Neural progenitor cell (in vitro differentiated cells): ENCODE results near the gene RPH3AL. TPM values are rescaled to one million over a fixed set of nuclear protein-coding genes. Genes with fewer than 3 reads are reported as not detected.

ENCODE experiments used
- DNase-seq: peaks from one replicate; pipeline ENCODE4 v3.0.0-alpha.2; 2016; ENCODE audit warnings: low spot score
- H2AFZ ChIP-seq: fragments of 200-600 bp; sonication (generic); replicated peaks from 2 replicates; pipeline ENCODE4 v1.6.1; 2016; ENCODE audit warnings: antibody characterized with exemption
- H3F3A ChIP-seq: fragments of 200-600 bp; sonication (generic); 2 replicates; pipeline ENCODE4 v1.6.1; 2016; ENCODE audit warnings: antibody characterized with exemption, low read depth
- H3K27ac ChIP-seq: fragments of 200-600 bp; sonication (generic); 2 replicates; pipeline ENCODE4 v1.5.1; 2016; ENCODE audit warnings: mild to moderate bottlenecking
- H3K27me3 ChIP-seq: fragments of 200-600 bp; sonication (generic); 2 replicates; pipeline ENCODE4 v1.6.1; 2016; ENCODE audit warnings: mild to moderate bottlenecking, moderate library complexity
- H3K36me3 ChIP-seq: fragments of 200-600 bp; sonication (generic); 2 replicates; pipeline ENCODE4 v1.5.1; 2016
- H3K4me1 ChIP-seq: fragments of 200-600 bp; sonication (generic); 2 replicates; pipeline ENCODE4 v1.6.1; 2016; ENCODE audit warnings: mixed run types
- H3K4me2 ChIP-seq: fragments of 200-600 bp; sonication (generic); 2 replicates; pipeline ENCODE4 v1.6.1; 2016
- H3K4me3 ChIP-seq: fragments of 200-600 bp; sonication (generic); 2 replicates; pipeline ENCODE4 v1.5.1; 2016
- H3K79me2 ChIP-seq: fragments of 200-600 bp; sonication (generic); 2 replicates; pipeline ENCODE4 v1.6.1; 2016; ENCODE audit warnings: low read depth
- H3K9ac ChIP-seq: fragments of 200-600 bp; sonication (generic); 2 replicates; pipeline ENCODE4 v1.6.1; 2016
- H3K9me3 ChIP-seq: fragments of 200-600 bp; sonication (generic); 2 replicates; pipeline ENCODE4 v1.5.1; 2016; ENCODE audit warnings: low read depth
- H4K20me1 ChIP-seq: fragments of 200-600 bp; sonication (generic); 2 replicates; pipeline ENCODE4 v1.6.1; 2016; ENCODE audit warnings: low read depth
- H3K27ac Mint-ChIP-seq: 3 replicates; pipeline ENCODE4 v1.8.0; 2021; ENCODE audit warnings: mixed read lengths
- H3K27me3 Mint-ChIP-seq: 2 replicates; pipeline ENCODE4 v1.8.0; 2022; ENCODE audit warnings: low read depth, mild to moderate bottlenecking, inconsistent platforms, moderate library complexity, mixed read lengths; ENCODE audit not compliant: insufficient read depth
- H3K36me3 Mint-ChIP-seq: 3 replicates; pipeline ENCODE4 v1.8.0; 2021; ENCODE audit warnings: mixed read lengths
- H3K4me1 Mint-ChIP-seq: 3 replicates; pipeline ENCODE4 v1.8.0; 2021; ENCODE audit warnings: mixed read lengths
- H3K4me3 Mint-ChIP-seq: 3 replicates; pipeline ENCODE4 v1.8.0; 2021; ENCODE audit warnings: mild to moderate bottlenecking, moderate library complexity, mixed read lengths
- H3K9me3 Mint-ChIP-seq: 3 replicates; pipeline ENCODE4 v1.8.0; 2020; ENCODE audit warnings: mixed read lengths
- CTCF ChIP-seq: fragments of 200-600 bp; sonication (generic); IDR thresholded peaks from 2 replicates; pipeline ENCODE4 v1.5.1; 2017; ENCODE audit warnings: antibody characterized with exemption, mild to moderate bottlenecking
- EZH2 ChIP-seq: fragments of 200-600 bp; sonication (generic); IDR thresholded peaks from 2 replicates; pipeline ENCODE4 v1.6.1; 2017; ENCODE audit warnings: antibody characterized with exemption, mild to moderate bottlenecking, moderate library complexity
- EZH2phosphoT487 ChIP-seq: fragments of 200-600 bp; sonication (generic); IDR thresholded peaks from 2 replicates; pipeline ENCODE4 v1.6.1; 2017; ENCODE audit warnings: antibody characterized with exemption
- total RNA-seq: library from RNA; depleted of rRNA; stranded (reverse); fragments of >200 nt; gene quantifications from 2 replicates; pipeline ENCODE4 v1.2.3, GENCODE V29; 2015; ENCODE audit warnings: low replicate concordance

Gene RPH3AL
- total RNA-seq, 1 donor from 2014 or later, result 7.5 TPM

- TF ChIP-seq EZH2phosphoT487 (no peak), EZH2 (no peak), CTCF (no peak)
- no peak overlapping the region for H3K4me2 ChIP-seq
- no peak for DNase-seq
- H3K9ac ChIP-seq, result no peak overlapping the region
- H3K4me3 ChIP-seq, result no peak overlapping the region
- Mint-ChIP-seq H3K4me1 (peaks cover 22% of the 10 kb centered on the region), H3K27ac (no peak overlapping the region), H3K4me3 (no peak overlapping the region), H3K9me3 (peaks cover 3% of the 10 kb centered on the region), H3K27me3 (peaks cover 8% of the 10 kb centered on the region), H3K36me3 (no peaks in the 10 kb centered on the region)
- H3K27me3 ChIP-seq, result no peaks in the 10 kb centered on the region
- H3K27ac ChIP-seq, result no peak overlapping the region
- no peaks in the 10 kb centered on the region for H3K36me3 ChIP-seq
- H3K9me3 ChIP-seq, result no peaks in the 10 kb centered on the region
- no peaks in the 10 kb centered on the region for H4K20me1 ChIP-seq
- no peak overlapping the region for H2AFZ ChIP-seq
- peaks cover 11% of the 10 kb centered on the region for H3F3A ChIP-seq
- H3K79me2 ChIP-seq, result no peaks in the 10 kb centered on the region
- H3K4me1 ChIP-seq, result peaks cover 10% of the 10 kb centered on the region
Observed at GRCh38 chr17:194828-195602, 157.6 kb downstream of the RPH3AL start.

- H3K27me3 Mint-ChIP-seq, result peaks cover 8% of the 10 kb centered on the region
- no peak overlapping the region for H2AFZ ChIP-seq
- no peaks in the 10 kb centered on the region for H3K27me3 ChIP-seq
- H3K4me2 ChIP-seq, result no peak overlapping the region
- H3K36me3 Mint-ChIP-seq, result no peaks in the 10 kb centered on the region
- TF ChIP-seq EZH2phosphoT487 (no peak), CTCF (no peak), EZH2 (no peak)
- H3K27ac ChIP-seq, result no peak overlapping the region
- H3K4me1 Mint-ChIP-seq, result peaks cover 13% of the 10 kb centered on the region
- no peaks in the 10 kb centered on the region for H3K79me2 ChIP-seq
- H3K4me3 Mint-ChIP-seq, result no peak overlapping the region
- peaks cover 7% of the 10 kb centered on the region for H3F3A ChIP-seq
- peaks cover 6% of the 10 kb centered on the region for H3K9me3 Mint-ChIP-seq
- H3K4me3 ChIP-seq, result no peak overlapping the region
- H3K4me1 ChIP-seq, result peaks cover 5% of the 10 kb centered on the region
- no peaks in the 10 kb centered on the region for H4K20me1 ChIP-seq
- H3K9me3 ChIP-seq, result no peaks in the 10 kb centered on the region
- H3K27ac Mint-ChIP-seq, result no peak overlapping the region
- no peak overlapping the region for H3K9ac ChIP-seq
- no peak for DNase-seq
- no peaks in the 10 kb centered on the region for H3K36me3 ChIP-seq
Observed at GRCh38 chr17:193841-194806, 158.5 kb downstream of the RPH3AL start.

- Mint-ChIP-seq H3K27me3 (peaks cover 8% of the 10 kb centered on the region), H3K4me3 (no peak overlapping the region), H3K9me3 (peaks cover 3% of the 10 kb centered on the region), H3K4me1 (peaks cover 9% of the 10 kb centered on the region), H3K27ac (no peak overlapping the region), H3K36me3 (no peaks in the 10 kb centered on the region)
- Histone ChIP-seq H2AFZ (no peak overlapping the region), H3K27me3 (no peaks in the 10 kb centered on the region), H3K79me2 (no peaks in the 10 kb centered on the region), H3K4me3 (no peak overlapping the region), H3K4me2 (no peak overlapping the region), H3K9me3 (no peaks in the 10 kb centered on the region), H3K36me3 (no peaks in the 10 kb centered on the region), H3K9ac (no peak overlapping the region), H3K27ac (no peak overlapping the region), H4K20me1 (no peaks in the 10 kb centered on the region), H3F3A (no peaks in the 10 kb centered on the region), H3K4me1 (no peaks in the 10 kb centered on the region)
- TF ChIP-seq CTCF (no peak), EZH2 (no peak), EZH2phosphoT487 (no peak)
- DNase-seq, result no peak
Observed at GRCh38 chr17:193426-193810, 159.2 kb downstream of the RPH3AL start.
